A172 (cell line): Measurements from ENCODE around the gene FOXJ1. TPM values are rescaled to one million over a fixed set of nuclear protein-coding genes. Genes with fewer than 3 reads are reported as not detected.

ENCODE experiments used
- DNase-seq: peaks from one replicate; pipeline ENCODE4 v3.0.0-alpha.2; 2015; ENCODE audit warnings: low spot score
- total RNA-seq: library from RNA; depleted of rRNA; stranded (reverse); fragments of >200 nt; shearing (Covaris generic); gene quantifications from 2 replicates; pipeline ENCODE4 v1.2.3, GENCODE V29; 2014; rRNA removed

The FOXJ1 gene
- total RNA-seq, 1 experiment from 2014 or later = not detected

- no peak for DNase-seq
These were observed 49.3 kb downstream of the FOXJ1 start for GRCh38 chr17:76091526-76092286.

- DNase-seq = no peak
These were observed 50.4 kb downstream of the FOXJ1 start for GRCh38 chr17:76090517-76091129.

- no peak for DNase-seq
These were observed 51.1 kb downstream of the FOXJ1 start for GRCh38 chr17:76089680-76090516.

GRCh38 chr17:76088868-76089576, 52.0 kb downstream of the FOXJ1 start:
- no peak for DNase-seq

- DNase-seq = no peak
These were observed 52.8 kb downstream of the FOXJ1 start for GRCh38 chr17:76088041-76088867.

- no peak for DNase-seq
These were observed 53.5 kb downstream of the FOXJ1 start for GRCh38 chr17:76087531-76087930.

GRCh38 chr17:76086384-76086783, 54.7 kb downstream of the FOXJ1 start:
- no peak for DNase-seq

Other genes starting within 250 kb of the FOXJ1 start
- 32.7 and 41.4 TPM in 2 replicates for gene TRIM65, start 244.3 kb downstream of the FOXJ1 start, total RNA-seq
- gene MRPL38, start 236.4 kb downstream of the FOXJ1 start, total RNA-seq = 55.1 and 58.4 TPM in 2 replicates
- gene FBF1, start 200.2 kb downstream of the FOXJ1 start, total RNA-seq = 9.9 and 12.5 TPM in 2 replicates
- gene ACOX1, start 162.1 kb downstream of the FOXJ1 start, total RNA-seq = 47.5 and 48.6 TPM in 2 replicates
- gene TEN1, start 162.0 kb downstream of the FOXJ1 start, total RNA-seq = 23.4 and 28.4 TPM in 2 replicates
- 5.7 and 7.6 TPM in 2 replicates for gene CDK3, start 140.4 kb downstream of the FOXJ1 start, total RNA-seq
- gene EVPL, start 113.9 kb downstream of the FOXJ1 start, total RNA-seq = not detected in 2 replicates
- 34.6 and 45.0 TPM in 2 replicates for gene SRP68, start 68.7 kb downstream of the FOXJ1 start, total RNA-seq
- gene GALR2, start 66.5 kb downstream of the FOXJ1 start, total RNA-seq = 0.19 TPM in 1 of 2 replicates, not detected in the other
- gene ZACN, start 62.1 kb downstream of the FOXJ1 start, total RNA-seq = not detected in 2 replicates
- gene EXOC7, start 37.5 kb downstream of the FOXJ1 start, total RNA-seq = 98.5 and 104 TPM in 2 replicates
- gene RNF157, start 99.2 kb upstream of the FOXJ1 start, total RNA-seq = 7.0 and 8.3 TPM in 2 replicates
- gene UBALD2, start 124.1 kb upstream of the FOXJ1 start, total RNA-seq = 2.7 and 6.5 TPM in 2 replicates
- gene QRICH2, start 167.0 kb upstream of the FOXJ1 start, total RNA-seq = 2.1 and 2.8 TPM in 2 replicates
- 33.8 and 49.7 TPM in 2 replicates for gene PRPSAP1, start 212.7 kb upstream of the FOXJ1 start, total RNA-seq
- gene SPHK1, start 243.4 kb upstream of the FOXJ1 start, total RNA-seq = 31.6 and 38.1 TPM in 2 replicates